DMS53 treated with DMSO at 0.1 percent for 48 hours (cell line): ENCODE results near the gene PRKRIP1.
"Not testable (repeated sequence)": the region's sequence is repeated elsewhere in the genome, so short reads cannot be mapped to it uniquely, and the experiment has no call there.

Experiments used
- DNase-seq: peaks from one replicate; lab custom pipeline; 2025; ENCODE audit not compliant: unreplicated experiment; lab: John Stamatoyannopoulos, UW

PRKRIP1 gene, protein sequence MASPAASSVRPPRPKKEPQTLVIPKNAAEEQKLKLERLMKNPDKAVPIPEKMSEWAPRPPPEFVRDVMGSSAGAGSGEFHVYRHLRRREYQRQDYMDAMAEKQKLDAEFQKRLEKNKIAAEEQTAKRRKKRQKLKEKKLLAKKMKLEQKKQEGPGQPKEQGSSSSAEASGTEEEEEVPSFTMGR

DNA sequence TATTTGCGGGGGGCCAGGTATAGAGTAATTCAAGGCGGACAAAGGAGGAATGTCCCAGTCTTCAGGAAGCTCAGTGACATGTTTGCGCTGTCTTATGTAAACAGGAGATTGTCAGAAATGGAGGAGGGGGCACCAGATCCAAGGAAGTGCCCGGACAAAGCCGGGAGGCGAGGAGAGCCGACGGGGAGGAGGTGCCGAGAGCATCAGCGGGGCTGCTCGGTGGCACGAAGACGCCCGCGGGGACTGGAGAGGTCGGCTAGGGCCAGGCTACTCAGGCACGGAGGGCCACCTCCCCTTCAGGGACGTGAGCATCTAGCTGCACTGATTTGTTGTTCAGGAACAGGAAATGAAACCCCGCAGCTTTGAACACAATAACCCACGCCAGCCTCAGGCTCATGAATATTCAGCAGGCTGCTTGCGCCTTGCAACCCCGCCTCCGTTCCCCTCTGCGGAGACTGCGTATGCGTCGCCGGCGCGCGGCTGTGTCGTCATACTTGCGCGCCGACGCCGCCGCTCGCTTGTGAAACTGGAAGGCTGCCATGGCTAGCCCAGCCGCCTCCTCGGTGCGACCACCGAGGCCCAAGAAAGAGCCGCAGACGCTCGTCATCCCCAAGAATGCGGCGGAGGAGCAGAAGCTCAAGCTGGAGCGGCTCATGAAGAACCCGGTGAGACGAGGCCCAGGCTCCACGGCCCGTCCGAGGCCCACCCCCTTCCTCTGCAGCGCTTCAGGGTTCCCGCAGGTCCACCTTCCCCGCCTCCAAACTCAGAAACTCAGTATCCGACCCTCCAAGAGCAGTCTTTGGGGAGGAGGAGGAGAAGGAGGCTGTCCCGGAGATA is at the start of gene PRKRIP1:
PRKRIP1 (plus strand) TSS at position 491 of the 837 bp plus-strand sequence; CDS start at position 540, 49 bp downstream.
- peak; percentile 90 for DNase-seq

GRCh38 chr7:102346983-102347382 is 49.2 kb upstream of the PRKRIP1 start:
- not testable (repeated sequence) for DNase-seq

- DNase-seq, result not testable (repeated sequence)
Observed at GRCh38 chr7:102356344-102356743, 39.8 kb upstream of the PRKRIP1 start, which contains the start of gene SPDYE6. Gene SPDYE6, minus strand, starts transcription at chr7:102356444. Its CDS starts 421 bp downstream, at chr7:102356023.

DNA sequence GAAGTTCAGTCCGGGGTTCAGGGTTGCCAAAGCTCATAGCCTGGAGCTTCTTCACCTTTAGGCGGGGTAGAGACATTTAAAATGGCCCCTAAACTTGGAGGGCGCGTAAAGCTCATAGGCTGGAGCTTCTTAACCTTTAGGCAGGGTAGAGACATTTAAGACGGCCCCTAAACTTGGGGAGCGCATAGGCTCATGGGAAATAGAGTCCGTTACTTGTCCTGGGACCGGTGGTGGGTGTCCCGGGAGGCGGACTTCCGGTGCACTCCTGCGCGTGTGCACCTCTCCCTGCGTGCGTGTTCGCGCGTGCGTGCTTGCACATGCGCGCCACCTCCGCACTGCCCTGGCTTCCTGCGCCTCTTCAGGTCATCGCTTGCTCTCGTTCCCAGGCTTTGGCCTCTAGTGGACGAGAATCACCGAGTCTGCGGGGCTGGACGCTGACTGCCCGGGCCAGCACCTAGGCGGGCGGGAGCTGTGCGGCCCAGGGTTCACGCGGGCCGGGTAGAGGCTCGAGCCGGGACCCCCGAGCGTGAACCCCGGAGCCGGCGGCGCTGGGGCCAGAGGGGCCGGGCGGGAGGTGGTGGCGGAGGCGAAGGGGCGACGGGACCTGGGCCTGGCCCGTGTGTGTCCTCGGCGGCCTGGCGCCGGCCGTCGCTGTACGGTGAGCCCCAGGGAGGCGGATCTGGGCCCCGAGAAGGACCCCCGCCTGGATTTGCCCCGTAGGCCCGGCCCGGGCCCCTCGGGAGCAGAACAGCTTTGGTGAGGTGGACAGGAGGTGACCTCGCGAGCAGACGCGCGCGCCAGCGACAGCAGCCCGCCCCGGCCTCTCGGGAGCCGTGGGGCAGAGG is 32.4 kb upstream of the PRKRIP1 start:
- peak; percentile 99 for DNase-seq

- not testable (repeated sequence) for DNase-seq
Observed at GRCh38 chr7:102364394-102364886, 31.7 kb upstream of the PRKRIP1 start.

GRCh38 chr7:102365390-102365789 is 30.8 kb upstream of the PRKRIP1 start:
- DNase-seq, result not testable (repeated sequence)

DNA sequence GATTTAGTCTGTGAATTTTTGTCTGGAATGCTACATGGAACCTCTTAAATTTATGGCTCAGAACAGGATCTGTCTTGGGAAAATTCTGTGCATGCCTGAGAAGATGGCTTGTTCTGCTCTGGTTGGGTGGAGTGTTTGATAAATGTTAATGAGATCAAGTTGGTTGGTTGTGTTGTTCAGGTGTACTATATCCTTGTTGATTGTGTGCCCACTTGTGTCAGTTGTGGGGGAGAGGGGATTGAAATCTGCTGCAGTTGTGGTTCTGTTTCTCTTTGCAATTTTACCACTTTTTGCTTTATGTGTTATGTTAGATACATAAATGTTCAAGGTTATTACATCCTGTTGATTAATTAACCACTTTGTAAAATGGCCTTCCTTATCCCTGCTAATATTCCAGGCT is 26.1 kb upstream of the PRKRIP1 start:
- not testable (repeated sequence) for DNase-seq

GRCh38 chr7:102372796-102373195 is 23.4 kb upstream of the PRKRIP1 start:
- not testable (repeated sequence) for DNase-seq

DNA sequence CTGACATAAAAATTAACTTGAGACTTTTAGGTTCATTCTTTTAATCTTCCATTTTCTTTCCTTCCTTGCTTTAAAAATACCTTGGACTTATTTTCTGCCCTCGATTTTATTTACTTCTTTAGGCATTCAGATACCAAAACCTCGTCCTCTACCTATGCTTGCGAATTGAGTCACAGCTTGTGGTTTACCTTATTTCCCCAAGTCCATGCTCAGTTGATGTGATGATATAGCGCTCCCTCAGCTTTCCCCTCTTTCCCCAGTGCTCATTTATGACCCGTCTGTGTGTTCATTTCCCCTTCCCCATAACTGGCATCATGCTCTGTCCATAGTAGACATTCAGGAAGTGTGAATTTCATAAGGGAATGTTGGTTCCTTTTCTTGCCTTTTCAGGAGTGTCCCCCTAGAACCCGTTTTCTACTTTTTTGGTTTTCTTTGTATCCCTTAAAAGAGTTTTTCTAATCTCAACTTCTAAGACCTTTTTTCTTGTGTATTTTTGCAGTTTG is 19.1 kb upstream of the PRKRIP1 start:
- DNase-seq, result no peak

DNA sequence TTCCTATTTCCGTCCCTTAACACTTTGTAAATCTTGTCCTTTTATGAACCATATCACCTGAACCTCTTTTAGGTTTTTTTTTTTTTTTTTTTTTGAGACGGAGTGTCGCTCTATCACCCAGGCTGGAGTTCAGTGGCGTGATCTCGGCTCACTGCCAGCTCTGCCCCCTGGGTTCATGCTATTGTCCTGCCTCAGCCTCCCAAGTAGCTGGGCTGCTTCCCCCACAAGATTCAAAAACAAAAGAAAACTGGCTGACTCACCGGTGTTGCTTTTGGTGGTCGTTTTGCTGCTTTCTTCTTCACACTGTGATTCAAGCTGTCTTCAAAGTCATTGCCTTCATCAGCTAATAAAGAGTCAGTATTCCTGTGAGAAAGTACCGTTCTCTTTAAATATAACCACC is 15.3 kb upstream of the PRKRIP1 start:
- DNase-seq, result not testable (repeated sequence)

- DNase-seq, result not testable (repeated sequence)
Observed at GRCh38 chr7:102381696-102382425, 14.3 kb upstream of the PRKRIP1 start.

GRCh38 chr7:102387064-102387463 is 9.1 kb upstream of the PRKRIP1 start:
- DNase-seq, result no peak

DNA sequence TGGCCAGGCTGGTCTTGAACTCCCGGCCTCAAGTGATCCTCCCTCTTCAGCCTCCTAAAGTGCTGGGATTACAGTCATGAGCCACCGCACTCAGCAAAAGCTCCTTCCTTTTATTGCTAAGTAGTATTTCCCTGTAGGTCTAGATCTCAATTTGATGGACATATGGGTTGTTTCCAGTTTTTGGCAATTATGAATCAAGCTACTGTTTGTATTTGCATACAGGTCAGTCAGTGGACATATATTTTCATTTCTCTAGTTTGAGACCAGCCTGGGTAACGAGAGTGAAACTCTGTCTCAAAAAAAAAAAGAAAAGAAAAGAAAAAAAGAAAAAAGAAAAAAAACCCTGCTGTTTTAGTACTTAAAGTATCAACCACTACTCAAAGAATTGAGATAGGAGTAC is 6.4 kb upstream of the PRKRIP1 start:
- no peak for DNase-seq

- DNase-seq, result peak; percentile 87
Observed at GRCh38 chr7:102390697-102391484, 5.3 kb upstream of the PRKRIP1 start.

- DNase-seq, result no peak
Observed at GRCh38 chr7:102392330-102392729, 3.8 kb upstream of the PRKRIP1 start.

- DNase-seq, result no peak
Observed at GRCh38 chr7:102393467-102393866, 2.7 kb upstream of the PRKRIP1 start.

- peak; percentile 63 for DNase-seq
Observed at GRCh38 chr7:102395592-102395872, 631 bp upstream of the PRKRIP1 start.

- no peak for DNase-seq
Observed at GRCh38 chr7:102396710-102397019, 502 bp downstream of the PRKRIP1 start.

DNA sequence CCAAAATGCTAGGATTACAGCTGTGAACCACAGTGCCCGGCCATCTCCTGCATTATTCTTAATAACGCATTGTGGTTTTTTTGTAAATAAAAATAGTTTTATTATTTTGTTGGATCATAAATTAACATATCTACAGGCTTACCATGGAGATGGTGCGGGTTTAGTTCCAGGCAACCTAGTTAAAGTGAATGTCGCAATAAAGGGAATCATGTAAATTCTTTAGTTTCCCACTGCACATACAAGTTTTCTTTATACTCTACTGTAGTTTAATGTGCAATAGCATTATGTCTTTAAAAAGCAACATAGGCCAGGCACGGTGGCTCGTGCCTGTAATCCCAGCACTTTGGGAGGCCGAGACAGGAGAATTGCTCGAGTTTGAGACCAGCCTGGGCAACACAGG is 2.4 kb downstream of the PRKRIP1 start:
- DNase-seq, result no peak

GRCh38 chr7:102400360-102400759 is 4.2 kb downstream of the PRKRIP1 start:
- DNase-seq, result no peak
